HepG2 (cell line): ENCODE results near the gene SORBS2. TPM values are rescaled to one million over a fixed set of nuclear protein-coding genes. Genes with fewer than 3 reads are reported as not detected.

Source experiments
- ASH2L ChIP-seq: fragments of 300-600, 200-600 bp; sonication (generic); IDR thresholded peaks from 2 replicates; pipeline ENCODE4 v1.7.0; 2017; ENCODE audit warnings: low read depth, mild to moderate bottlenecking, moderate library complexity, mixed read lengths, low read length; ENCODE audit not compliant: insufficient read length
- DNMT3B ChIP-seq: conservative IDR thresholded peaks from 2 replicates; pipeline ENCODE4 v1.6.1; 2016; ENCODE audit warnings: missing biosample characterization, control low read depth
- FOSL2 ChIP-seq: sonication (generic); formaldehyde crosslinking; IDR thresholded peaks from 2 replicates; pipeline ENCODE4 v1.4.0; 2020; ENCODE audit warnings: missing genetic modification reagents
- FOXP1 ChIP-seq, 2 experiments: fragments of 450-650 bp in 1 of 2; IDR thresholded peaks; 2 replicates each; pipeline ENCODE4 v1.6.1; 2017 to 2018; ENCODE audit warnings: antibody characterized with exemption in 1 of 2
- GMEB1 ChIP-seq: sonication (generic); formaldehyde crosslinking; IDR thresholded peaks from 2 replicates; pipeline ENCODE4 v1.5.1; 2020; ENCODE audit warnings: missing genetic modification reagents, mild to moderate bottlenecking, borderline replicate concordance
- GTF2F1 ChIP-seq: fragments of 150-350 bp; IDR thresholded peaks from 2 replicates; pipeline ENCODE4 v1.6.1; 2014; ENCODE audit warnings: low read length
- HOMEZ ChIP-seq: IDR thresholded peaks from 2 replicates; pipeline ENCODE4 v1.6.1; 2016; ENCODE audit warnings: low read depth
- JUN ChIP-seq: sonication (generic); formaldehyde crosslinking; IDR thresholded peaks from 2 replicates; pipeline ENCODE4 v1.4.0; 2020; ENCODE audit warnings: mild to moderate bottlenecking, missing genetic modification reagents
- NCOA2 ChIP-seq: sonication (generic); formaldehyde crosslinking; IDR thresholded peaks from 2 replicates; pipeline ENCODE4 v1.8.0; 2022; ENCODE audit warnings: inconsistent platforms
- POLR2AphosphoS2 ChIP-seq: IDR thresholded peaks from 2 replicates; pipeline ENCODE4 v1.6.1; 2011; ENCODE audit warnings: low read depth, low read length, improper control_type of control experiment
- RBAK ChIP-seq: sonication (generic); formaldehyde crosslinking; IDR thresholded peaks from 2 replicates; pipeline ENCODE4 v1.5.1; 2020; ENCODE audit warnings: mild to moderate bottlenecking, missing genetic modification reagents
- WIZ ChIP-seq: sonication (generic); formaldehyde crosslinking; IDR thresholded peaks from 2 replicates; pipeline ENCODE4 v1.5.1; 2020; ENCODE audit warnings: mild to moderate bottlenecking, missing genetic modification reagents
- ZBTB21 ChIP-seq: sonication (generic); formaldehyde crosslinking; IDR thresholded peaks from 2 replicates; pipeline ENCODE4 v1.4.0; 2020; ENCODE audit warnings: missing genetic modification reagents
- ZBTB40 ChIP-seq, 2 experiments: fragments of 450-650 bp in 1 of 2; sonication (generic) in 1 of 2; formaldehyde crosslinking in 1 of 2; IDR thresholded peaks; 2 replicates each; pipeline versions ENCODE4 v1.6.1 to v1.8.0; 2016 to 2022; ENCODE audit warnings: antibody characterized with exemption in 1 of 2, mild to moderate bottlenecking in 1 of 2, missing genetic modification reagents in 1 of 2
- ZFP90 ChIP-seq: sonication (generic); formaldehyde crosslinking; IDR thresholded peaks from 2 replicates; pipeline ENCODE4 v1.8.0; 2022; ENCODE audit warnings: missing genetic modification reagents, mild to moderate bottlenecking, inconsistent platforms, borderline replicate concordance
- ZKSCAN1 ChIP-seq: fragments of 150-350 bp; IDR thresholded peaks from 2 replicates; pipeline ENCODE4 v1.6.1; 2014; ENCODE audit warnings: low read length
- ZNF282 ChIP-seq: fragments of 450-650 bp; IDR thresholded peaks from 2 replicates; pipeline ENCODE4 v1.6.1; 2018; ENCODE audit not compliant: partially characterized antibody
- ZNF432 ChIP-seq: sonication (generic); formaldehyde crosslinking; IDR thresholded peaks from 2 replicates; pipeline ENCODE4 v1.5.0; 2020; ENCODE audit warnings: missing genetic modification reagents, mild to moderate bottlenecking, borderline replicate concordance
- ZNF83 ChIP-seq: sonication (generic); formaldehyde crosslinking; IDR thresholded peaks from 2 replicates; pipeline ENCODE4 v1.4.0; 2020; ENCODE audit warnings: missing genetic modification reagents, mild to moderate bottlenecking, borderline replicate concordance
- polyA plus RNA-seq, 8 experiments: library from polyadenylated mRNA; depleted of rRNA in 3 of 8; stranded (reverse) in 7 of 8; unstranded in 1 of 8; fragments of >200 nt; fragmentation: Illumina TruSeq in 4 of 8; extraction: Trizol in 4 of 8; gene quantifications; 2 replicates each; pipeline versions ENCODE4 v1.2.1 to v1.2.3, GENCODE V29; 2011 to 2016; ENCODE audit warnings: low read depth in 4 of 8, missing spikeins in 1 of 8, mixed read lengths in 1 of 8; ENCODE audit not compliant: insufficient read depth in 1 of 8
- total RNA-seq, 5 experiments: library from RNA; depleted of rRNA; stranded (reverse); fragments of >200 nt; fragmentation: Illumina TruSeq; extraction: Trizol; gene quantifications; 2 replicates each; pipeline ENCODE4 v1.2.3, GENCODE V29; 2016; ENCODE audit warnings: low read depth in 1 of 5

SORBS2 gene
- total and polyA plus RNA-seq, 2 of the 13 experiments (the other 11 are each of a cell fraction or from before 2014, with no cell fraction given), result 25.0 to 80.5 TPM

GRCh38 chr4:185591679-185592141, 220.3 kb downstream of the SORBS2 start (continued):
- TF ChIP-seq ZBTB40 (IDR thresholded peaks at IDR 0.05), result no peak
- no peak for TF ChIP-seq ZBTB40 (CRISPR knock-in tag; IDR thresholded peaks at IDR 0.05)
- TF ChIP-seq ZFP90 (CRISPR knock-in tag), result no peak
- no peak for TF ChIP-seq WIZ
- no peak for TF ChIP-seq JUN (CRISPR knock-in tag)
- TF ChIP-seq GTF2F1, result no peak
- TF ChIP-seq ZKSCAN1, result no peak
- TF ChIP-seq ZNF282, result no peak
- TF ChIP-seq RBAK (CRISPR knock-in tag), result no peak
- peak; percentile 71 for TF ChIP-seq NCOA2 (CRISPR knock-in tag)
- TF ChIP-seq POLR2AphosphoS2, result no peak
- TF ChIP-seq ASH2L, result peak; percentile 24
- TF ChIP-seq HOMEZ, result 0 out of 2 replicates have a peak, but pooled peaks have one; percentile 33
- TF ChIP-seq DNMT3B, result peak; percentile 58; the same call in 1 of the 2 replicates
- peak; percentile 40 for TF ChIP-seq FOSL2 (CRISPR knock-in tag)
- TF ChIP-seq GMEB1 (CRISPR knock-in tag), result no peak
- no peak for TF ChIP-seq ZNF432 (CRISPR knock-in tag)
- no peak for TF ChIP-seq ZNF83 (CRISPR knock-in tag)
- no peak for TF ChIP-seq ZBTB21
- peak; percentile 60; the same call in 1 of the 2 replicates for TF ChIP-seq FOXP1 (IDR thresholded peaks at IDR 0.05)
- peak; percentile 77 for TF ChIP-seq FOXP1 (CRISPR knock-in tag; IDR thresholded peaks at IDR 0.05)
